ENCODE measurements around the gene PKNOX2.

PKNOX2 gene

DNA sequence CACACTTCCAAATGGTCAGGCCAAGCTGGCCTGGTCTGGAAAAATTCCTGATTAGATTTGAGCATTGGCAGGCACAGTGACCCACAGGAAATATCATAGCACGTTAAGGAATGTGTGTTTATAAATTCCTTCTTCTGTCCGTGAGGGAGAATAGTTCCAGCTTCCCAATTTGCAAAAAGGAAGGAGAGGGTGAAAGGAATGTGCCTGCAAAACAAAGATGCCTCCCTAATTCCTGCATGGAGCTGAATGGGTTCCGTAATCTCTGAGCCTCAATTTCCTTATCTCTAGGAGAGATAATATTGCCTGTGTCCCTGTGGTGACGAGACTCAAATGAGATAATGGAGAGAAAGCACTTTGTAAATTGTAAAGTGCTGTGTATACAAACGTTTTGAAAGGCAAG lies 226.4 kb downstream of the PKNOX2 start:
- DNase-seq, result no peak

DNA sequence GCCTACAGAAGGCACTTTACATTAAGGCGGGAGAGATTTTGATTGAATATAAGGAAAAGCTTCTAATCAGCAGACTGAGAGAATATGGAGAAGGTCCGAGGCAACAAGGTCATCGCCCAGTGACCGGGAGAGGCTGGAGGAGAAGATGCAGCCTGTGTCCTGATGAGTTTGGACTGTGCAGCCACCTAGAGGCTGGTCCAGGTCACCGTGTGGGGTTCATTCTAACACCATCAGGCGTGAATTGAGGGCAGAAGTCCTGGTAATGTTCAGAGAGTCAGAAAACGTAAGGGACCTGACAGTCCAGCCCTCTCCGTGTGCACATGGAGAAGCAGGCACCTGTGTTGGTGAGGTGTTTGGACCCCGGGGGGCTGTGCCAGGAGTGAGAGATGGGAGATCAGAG lies 228.8 kb downstream of the PKNOX2 start:
- DNase-seq, result no peak

DNA sequence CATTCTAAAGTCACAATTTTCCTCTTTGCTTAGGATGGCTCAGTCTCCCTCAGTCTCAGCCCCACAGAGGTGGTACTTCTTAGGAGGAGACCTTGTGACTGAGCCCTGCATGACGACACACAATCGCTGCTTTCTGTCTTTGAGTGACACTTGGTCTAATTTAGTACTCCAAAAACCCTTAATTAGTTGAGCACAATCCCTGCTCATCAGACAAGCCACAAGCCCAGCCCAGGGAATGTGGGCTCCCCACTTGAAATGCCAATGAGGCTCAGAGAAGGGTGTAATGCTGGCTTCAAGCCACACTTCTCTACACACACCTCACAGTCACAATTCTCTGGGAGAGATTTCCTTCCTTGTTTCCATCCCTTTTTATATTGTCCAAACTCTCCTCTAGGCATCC lies 229.7 kb downstream of the PKNOX2 start:
- no peak for DNase-seq

DNA sequence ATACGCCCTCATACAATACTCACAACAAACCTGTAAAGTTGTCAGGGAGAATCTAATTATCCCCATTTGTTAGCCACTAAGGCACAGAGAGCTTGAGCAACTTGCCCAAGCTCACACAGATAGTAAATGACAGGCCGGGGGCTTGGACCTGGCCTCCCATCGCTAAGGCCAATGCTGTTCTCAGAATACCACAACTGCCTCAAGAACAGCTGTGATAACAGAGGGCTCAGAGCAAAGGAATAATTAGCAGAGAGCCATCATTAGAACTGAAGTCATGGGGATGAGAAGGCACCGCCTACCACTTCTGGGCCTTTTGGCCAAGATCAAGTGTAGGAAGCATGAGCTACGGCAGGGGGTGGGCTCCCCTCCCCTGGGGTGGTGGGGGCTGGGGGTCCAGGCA lies 232.9 kb downstream of the PKNOX2 start:
- DNase-seq, result no peak

DNA sequence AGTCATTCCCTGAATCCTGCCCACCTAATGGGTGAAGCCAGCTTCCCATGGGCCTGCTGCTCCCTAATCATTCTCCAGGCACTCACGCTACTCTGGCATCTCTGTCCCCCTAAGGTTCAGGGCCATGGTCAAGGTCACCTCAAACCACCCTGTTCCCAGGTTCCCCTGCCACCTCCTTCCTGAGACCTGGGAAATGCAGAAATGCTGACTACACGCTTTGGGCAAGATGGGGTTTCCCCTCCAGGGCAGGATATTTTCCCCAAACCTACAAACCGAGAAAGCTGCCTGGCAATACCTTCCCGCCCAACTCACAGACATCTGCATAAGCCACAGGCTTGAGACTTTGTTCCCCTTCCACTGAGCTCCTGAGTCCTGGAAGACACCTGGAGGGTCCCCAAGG lies 233.9 kb downstream of the PKNOX2 start:
- no peak for DNase-seq

DNA sequence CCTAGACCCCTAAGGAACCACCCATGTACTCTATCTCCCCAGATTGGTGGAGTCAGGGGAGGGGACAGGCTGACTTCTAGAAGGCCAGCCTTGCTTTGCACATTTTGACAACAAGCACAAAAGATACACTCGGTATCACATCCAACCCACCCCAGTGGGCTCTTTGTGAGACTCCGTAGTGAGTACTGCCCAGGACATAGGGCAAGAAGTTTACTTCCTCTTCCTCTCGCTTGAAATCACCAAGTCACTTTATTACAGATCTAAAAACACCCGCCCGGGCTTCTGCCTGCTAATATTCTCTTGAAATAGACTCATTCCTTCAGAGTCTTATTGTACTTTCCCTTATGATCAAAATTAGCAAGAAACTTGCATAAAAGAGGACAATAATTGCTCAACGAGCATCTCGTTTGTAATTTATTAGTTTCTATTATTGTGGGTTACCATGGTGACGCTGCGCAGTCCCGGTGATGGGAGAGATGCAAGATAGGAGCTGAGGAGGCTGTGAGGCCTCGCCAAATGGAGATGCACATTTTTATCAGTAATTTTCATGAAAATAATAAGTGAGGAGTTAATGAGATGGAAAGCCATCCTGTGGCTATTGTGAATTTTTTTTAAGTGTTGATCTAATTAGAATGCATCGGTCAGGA lies 234.6 kb downstream of the PKNOX2 start:
- DNase-seq, result no peak

DNA sequence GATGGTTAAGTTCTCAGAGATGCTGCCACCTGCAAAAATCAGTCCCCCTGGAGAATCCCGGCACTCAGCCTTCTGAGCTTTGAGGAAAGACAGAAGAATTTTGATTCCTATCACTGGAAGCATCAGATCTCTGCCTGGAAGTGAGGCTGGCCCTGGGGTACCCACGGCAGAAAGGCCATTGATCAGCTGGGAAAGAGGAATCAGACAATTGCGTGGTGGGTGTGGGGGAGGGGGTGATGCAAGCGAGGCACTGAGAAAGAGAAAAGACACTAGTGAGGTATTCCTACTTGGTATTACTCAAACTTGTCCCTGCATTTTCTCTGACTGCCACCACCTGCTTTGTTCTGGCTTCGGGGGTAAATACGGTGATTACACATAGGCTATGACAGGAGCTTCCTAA lies 235.4 kb downstream of the PKNOX2 start:
- no peak for DNase-seq

DNA sequence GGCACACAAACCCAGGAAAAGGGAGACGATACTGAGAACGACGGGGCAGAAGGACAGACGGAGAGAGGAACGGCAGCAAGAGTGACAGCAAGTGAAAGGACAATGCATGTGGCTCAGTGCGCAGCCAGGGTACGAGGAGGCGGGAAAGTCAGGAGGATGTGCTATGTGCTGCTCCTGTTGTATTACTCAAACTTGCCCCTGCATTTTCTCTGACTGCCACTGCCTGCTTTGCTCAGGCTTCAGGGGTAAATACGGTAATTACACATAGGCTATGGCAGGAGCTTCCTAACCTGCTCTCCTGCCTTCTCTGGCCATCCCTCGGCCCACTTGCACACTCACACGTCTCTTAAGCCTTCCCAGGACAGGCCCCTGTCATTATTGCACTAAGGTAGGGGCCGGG lies 236.7 kb downstream of the PKNOX2 start:
- no peak for DNase-seq

DNA sequence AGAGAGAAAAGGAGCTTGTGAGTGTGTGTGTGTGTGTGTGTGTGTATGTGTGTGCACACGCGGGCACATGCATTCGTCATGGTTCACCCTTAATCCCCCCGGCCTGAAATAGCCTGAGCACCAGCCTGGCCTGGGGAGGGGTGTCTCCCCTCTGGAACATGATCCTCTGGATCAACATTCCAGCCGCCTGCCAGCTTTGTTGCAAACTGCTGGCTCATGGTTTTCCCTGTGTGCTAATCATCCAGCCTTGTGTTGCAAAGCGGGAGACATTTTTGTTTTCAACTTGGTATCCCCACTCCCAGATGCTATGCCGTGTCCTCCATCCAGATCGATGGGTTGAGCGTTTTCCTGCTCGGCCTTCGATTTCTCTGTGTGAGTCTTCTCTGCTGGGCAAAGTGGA lies 237.2 kb downstream of the PKNOX2 start:
- DNase-seq, result no peak

DNA sequence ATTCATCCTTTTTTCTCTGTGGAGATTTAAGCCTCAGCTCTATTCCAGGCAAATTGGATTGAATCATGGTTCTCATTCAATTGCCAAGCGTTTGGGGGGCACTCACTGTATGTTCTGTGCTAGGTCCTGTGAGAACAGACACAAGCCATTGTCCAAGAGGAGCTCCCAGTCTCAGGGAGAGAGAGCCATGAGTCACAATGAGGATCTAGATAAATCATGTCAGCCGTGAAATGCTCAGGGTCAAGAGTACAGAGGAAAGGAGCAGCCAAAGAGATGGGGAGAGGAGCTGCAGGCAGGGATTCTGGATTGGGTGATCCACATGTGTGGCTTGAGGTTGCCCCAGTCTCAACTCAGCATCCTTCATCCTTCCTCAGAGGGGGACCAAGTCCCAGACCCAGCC lies 237.9 kb downstream of the PKNOX2 start:
- no peak for DNase-seq

DNA sequence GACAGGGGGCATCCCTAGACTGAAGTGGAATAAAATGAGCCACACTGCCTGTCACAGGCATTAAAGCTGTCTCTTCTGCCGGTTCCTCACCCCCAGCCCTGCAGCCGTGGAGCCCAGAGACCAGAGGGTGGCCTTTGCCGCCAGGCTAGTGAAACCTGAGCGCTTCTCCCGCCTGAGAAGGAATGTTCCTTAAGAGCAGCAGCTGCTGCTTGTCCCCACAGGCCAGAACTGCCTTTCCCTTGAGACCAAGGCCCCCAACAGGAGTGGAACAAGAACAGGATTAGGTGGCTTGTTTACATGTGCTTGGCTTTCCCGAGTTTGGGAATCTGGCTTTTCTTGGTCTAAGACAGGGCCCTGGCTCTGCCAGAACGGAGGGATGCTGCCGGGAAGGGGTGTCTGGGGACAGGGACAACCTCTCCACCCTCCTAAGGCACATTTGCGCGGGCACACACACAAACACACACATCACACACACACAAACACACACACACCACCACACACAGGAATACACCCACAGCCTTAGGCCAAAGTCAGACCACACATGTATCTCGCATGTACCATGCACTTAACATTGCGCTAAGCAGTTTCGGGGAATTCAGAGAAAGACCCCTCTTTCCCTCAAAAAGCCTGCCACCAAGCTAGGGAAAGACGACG lies 239.7 kb downstream of the PKNOX2 start:
- DNase-seq, result no peak

DNA sequence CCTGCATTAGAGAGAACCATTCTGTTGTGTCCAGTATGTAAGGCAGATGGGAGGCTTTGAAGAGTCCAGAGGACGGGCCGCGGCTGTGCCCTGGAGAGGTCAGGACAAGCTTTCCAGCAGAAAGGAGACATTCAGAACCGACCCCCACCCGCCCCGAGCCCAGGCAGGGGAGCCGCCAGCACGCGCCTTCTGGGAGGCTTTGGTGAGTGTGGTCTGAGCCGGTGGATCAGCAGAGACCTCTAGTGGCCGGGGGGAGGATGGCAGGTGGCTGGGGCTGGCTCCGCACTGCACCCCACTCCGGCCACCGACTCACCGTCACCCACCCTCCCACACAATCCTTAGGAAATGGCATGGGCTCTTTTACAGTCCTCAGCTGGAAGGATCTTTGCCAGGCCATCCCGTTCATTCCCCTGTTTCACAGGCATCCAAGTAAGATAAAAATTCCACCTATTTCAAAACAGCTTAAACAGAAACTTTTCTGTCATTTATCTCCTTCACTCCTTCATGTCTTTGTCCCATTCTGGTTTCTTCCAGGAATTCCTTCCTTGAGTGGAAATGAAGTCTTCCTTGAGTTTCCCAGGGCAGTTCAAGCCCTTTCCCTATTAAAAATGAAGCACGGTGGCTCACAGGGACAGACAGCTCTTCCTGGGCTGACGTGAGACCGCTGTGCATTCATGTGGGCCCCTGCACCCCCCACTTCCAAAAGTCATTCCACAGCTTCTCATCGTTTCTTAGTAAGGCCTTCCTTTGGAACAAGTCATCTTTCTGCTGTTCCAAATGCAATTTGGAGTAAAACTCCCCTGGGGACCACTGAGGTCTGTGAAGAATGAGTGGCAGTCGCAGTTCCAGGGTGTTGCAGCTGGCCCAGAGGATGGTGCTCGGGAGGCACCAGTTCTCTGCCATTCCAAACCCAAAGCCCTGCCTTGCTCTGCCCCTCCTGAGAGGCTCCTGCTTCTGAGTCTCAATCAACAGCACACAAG lies 240.6 kb downstream of the PKNOX2 start:
- DNase-seq, result no peak

DNA sequence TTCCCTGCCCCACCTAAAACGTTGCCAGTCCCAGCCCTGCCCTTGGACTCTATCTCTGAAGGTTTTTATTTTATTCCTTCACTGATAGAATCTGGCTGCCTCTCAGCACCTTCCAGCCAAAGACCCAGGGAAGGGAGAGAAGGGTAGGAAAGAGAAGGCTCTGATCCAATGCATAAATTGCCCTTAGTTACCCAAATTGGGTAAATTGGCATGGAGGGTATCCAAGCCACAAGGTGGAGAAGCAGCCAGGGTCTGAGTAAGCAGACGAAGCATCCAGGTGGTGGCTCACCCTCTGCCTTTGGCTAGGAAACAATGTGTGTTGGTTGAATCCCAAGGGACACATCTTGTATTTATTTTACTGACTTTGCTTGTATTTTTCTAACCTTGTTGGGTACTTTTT lies 242.5 kb downstream of the PKNOX2 start:
- no peak for DNase-seq

DNA sequence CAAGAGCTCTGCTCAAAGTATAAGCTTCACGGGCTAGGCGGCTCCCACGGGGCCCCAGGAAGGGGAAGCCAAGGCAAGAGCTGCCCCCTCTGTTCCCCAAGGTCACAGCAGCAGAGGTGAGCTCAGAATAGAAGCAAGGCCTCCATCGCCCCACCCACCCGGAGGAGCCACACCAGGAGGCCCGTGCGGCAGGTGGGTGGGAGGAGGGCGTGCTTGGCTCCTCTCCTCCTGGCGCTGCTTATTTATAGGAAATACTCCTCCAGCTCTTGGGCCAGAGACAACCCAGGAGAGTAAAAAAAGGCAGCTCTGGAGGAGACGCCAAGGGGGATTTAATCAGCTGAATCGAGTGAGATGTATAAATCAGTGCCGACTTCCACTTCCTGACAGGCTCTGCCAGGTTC lies 243.8 kb downstream of the PKNOX2 start:
- no peak for DNase-seq

DNA sequence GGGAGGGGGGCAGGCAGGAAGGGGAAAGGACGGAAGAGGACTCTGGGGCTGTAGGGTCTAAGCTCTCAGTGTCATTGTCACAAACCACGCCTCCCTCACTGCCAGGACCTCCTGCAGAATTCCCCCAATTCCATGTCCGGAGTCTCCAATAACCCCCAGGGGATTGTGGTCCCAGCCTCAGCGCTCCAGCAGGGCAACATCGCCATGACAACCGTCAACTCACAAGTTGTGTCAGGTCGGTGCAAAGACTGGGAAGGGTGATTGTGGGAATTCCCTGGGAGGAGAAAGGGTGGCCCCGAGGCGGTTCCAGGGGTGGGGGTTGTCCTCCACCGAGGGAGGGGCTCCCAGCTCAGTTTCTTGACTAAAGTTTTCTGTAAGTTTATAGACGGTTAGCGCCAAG lies 245.5 kb downstream of the PKNOX2 start:
- no peak for DNase-seq

DNA sequence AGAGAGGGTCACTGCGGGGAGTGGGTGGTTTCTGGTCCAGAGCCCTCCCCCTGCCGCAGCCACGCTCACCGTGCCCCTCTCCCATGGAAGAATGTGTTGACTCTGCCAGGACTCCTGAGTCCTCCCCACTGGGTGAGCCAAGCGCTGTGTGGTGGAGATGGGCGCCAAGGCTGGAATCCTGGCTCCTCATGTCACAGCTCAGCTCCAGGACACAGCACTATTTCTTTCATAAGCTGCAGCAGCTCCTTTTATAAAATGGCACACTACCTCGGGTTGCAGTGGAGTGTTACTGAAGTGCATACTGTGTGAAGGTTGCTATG lies 247.6 kb downstream of the PKNOX2 start:
- no peak for DNase-seq

DNA sequence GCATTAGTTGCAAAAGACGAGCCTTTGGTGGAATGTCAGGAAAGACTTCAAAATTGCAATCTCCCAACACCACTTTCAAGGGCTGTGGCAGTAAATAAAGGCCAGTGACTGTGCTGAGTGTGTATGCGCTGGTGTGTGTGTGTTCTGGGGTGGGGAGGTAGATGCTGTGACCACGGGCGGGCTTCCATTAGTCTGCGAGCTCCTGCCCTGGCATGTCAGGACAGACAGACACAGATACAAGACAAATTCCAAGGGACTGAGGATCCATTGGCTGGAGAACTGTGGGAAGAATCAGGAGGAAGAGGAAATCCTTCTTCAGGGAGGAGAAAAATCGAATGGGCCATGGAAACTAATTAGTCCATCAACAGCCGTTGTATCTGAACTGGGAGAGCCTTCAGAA lies 248.0 kb downstream of the PKNOX2 start:
- no peak for DNase-seq

DNA sequence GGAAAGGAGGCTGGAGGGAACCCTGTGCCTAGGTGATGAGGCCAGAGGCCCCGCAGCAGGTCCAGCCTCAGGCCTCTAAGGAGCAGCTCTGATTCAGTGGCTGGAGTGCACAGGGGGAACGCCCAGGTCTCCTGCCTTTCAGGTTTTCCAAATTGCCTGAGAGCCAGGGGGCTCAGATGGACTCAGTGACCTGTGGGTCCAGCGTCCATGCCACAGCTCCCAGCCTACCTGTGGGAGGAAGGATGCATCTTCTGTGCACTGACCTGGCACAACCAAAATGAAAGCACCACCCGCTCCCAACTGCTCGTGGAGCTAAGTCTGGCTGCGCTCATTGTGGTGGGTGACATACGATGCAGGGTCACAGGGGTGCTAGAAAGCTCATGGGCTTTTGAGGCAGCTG lies 248.7 kb downstream of the PKNOX2 start:
- DNase-seq, result no peak

DNA sequence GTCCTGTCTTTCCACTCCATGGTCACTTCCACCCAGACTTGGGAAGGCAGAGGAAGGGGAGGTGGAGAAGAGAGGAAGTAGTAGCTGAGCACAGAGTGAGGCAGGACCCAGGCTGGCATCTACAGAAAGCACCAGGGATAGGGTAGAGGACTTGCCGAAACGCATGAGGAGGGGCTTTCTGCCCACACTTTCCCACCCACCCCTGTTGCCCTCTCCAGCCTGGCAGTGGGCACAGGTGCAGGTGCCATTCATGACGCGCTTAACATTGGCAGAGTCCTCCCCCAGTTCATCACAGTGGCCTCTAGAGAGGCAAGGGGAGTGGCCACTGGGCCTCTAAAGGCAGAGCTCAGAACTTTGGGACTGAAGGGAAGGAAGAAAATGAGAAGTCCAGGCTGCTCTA lies 249.6 kb downstream of the PKNOX2 start:
- no peak for DNase-seq

DNA sequence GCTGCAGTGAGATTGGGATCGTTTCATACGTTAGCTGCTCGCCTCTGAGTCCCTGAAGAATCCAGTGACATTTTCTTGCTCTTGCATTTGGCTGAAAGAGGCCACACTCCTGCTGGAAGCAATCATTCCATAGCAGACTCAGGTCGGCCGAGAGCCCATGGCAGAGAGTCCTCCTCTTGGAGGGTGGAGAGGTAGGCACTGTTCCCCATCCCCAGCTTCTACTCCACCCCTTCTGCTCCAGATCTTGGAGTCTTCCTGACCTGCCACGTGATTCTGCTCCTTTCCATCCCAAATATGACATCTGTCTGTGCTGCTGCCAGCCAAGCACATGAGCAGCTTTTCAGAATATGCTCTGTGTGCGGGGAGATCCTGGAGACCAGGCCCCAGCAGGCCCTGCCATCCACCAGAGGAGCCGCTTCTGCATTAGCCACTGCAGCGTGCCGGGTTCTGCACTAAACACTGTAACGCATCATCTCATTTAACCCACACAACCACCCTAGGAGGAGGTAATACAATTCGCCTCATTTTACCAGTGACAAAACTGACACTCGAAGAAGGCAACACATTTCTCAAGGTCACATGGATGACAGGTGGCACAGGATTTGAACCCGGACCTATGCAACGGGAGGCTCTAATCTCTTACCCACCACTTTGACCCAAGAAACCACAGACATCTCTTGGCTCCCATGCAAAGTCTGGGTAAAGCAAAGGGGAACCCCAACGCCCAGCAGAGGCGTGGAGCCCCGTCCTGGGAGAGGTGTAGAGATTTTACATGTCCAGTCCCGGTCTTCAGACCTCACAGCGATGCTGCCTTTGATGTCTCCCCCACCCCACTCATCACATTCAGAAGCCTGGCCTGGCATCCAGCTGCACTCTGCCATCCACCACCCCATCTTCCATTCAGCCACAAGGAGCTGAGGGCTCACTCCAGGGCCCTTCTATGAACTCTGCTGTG lies 252.7 kb downstream of the PKNOX2 start:
- no peak for DNase-seq

DNA sequence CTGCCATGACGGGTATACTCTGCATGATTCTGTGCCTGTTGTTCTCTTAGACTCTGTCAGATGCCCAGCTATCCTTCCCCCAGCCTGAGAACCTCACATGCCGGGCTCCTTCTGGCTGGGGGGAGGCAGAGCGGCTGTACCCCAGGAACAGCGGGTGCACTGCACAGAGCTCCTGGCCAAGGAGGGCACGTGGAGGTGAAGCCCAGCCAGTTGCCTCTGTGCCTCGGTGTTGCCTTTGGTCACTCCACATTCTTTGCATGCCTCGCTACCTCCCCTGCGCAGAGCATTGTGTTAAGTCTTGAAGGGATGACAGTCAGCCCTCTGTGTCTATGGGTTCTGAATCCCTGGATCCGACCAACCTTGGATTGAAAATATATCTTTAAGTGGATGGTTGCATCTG lies 253.8 kb downstream of the PKNOX2 start:
- no peak for DNase-seq

DNA sequence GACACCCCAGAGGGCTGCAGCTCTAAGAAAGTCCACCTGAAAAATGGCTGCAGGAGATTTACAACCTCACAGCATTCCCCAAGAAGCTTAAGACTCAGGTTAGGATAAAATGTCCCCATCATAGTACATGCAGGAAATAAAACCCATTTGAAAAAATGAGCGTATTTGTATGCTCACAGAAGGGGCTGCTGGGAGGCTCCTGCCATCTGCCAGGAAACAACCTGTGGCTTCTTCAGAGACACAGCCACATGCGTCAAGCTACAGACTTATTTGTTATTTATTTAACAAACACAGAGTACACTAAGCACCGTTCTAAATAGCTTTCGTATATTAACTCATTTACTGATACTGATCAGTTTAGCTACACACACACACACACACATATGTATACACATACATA lies 258.1 kb downstream of the PKNOX2 start:
- no peak for DNase-seq

DNA sequence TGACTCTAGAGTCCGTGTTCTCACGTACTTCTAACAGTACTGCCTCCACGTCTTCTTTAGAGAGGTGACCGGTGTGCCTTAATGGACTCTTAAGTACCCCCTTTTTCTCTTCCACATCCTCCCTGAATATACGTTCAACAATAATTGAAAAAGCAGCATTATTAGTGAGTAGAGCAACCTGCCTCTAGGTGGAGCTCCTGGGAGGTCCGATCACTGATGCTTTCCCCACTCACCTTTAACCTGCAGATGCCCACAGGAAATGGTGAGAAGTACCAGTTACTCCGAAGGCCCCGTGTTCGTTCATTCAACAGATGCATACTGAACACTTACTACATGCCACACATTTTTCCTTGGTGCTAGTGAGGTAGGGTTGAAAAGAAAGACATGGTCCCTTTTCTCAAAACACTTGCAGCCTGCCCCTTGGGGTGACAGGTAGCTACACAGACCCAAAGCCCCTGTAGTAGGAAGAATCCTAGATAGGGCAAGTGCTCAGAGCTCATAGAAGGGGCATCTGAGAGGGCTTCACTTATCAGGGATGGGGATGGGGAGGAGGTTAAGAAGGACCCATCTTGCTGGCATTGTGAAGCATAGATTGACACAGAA lies 258.8 kb downstream of the PKNOX2 start:
- DNase-seq, result no peak
